Upper lobe of right lung (tissue), 1 donor: ENCODE data around the gene TMPRSS7. TPM values are rescaled to one million over a fixed set of nuclear protein-coding genes. Genes with fewer than 3 reads are reported as not detected.

Experiments used
- ATAC-seq: fragments of 200-7000 bp; cut with Tn5 transposase; one replicate; pipeline ENCODE4 v1.9.1; 2020; ENCODE audit warnings: mild to moderate bottlenecking, moderate library complexity
- DNase-seq: peaks from one replicate; pipeline ENCODE4 v3.0.0-alpha.2; 2020
- H3K27ac ChIP-seq: fragments of 200-600 bp; one replicate; pipeline ENCODE4 v1.8.0; 2022
- H3K27me3 ChIP-seq: fragments of 200-600 bp; one replicate; pipeline ENCODE4 v1.8.0; 2022; ENCODE audit warnings: mild to moderate bottlenecking
- H3K36me3 ChIP-seq: fragments of 200-600 bp; one replicate; pipeline ENCODE4 v1.8.0; 2022
- H3K4me1 ChIP-seq: fragments of 200-600 bp; one replicate; pipeline ENCODE4 v1.8.0; 2022
- H3K4me3 ChIP-seq: fragments of 200-600 bp; one replicate; pipeline ENCODE4 v1.8.0; 2022; ENCODE audit warnings: mild to moderate bottlenecking
- H3K9me3 ChIP-seq: fragments of 200-600 bp; one replicate; pipeline ENCODE4 v1.8.0; 2022
- intact Hi-C: fragments of 100-400 bp; cut with DNase I; formaldehyde crosslinking; loops from one replicate; pipeline ENCODE4 v1.11.0; 2022
- total RNA-seq: library from RNA; stranded (reverse); fragmentation: NEBNext Ultra II Directional; extraction: Animal tissue kit (Norgen Biotek cat#: 25700); gene quantifications from one replicate; pipeline ENCODE4 v1.2.1, GENCODE V29; 2021
- TF ChIP-seq, protein P1 (sequence below): fragments of 200-600 bp; IDR thresholded peaks from one replicate; pipeline ENCODE4 v1.8.0; 2022; ENCODE audit warnings: antibody characterized with exemption
- donor health status: DM: no; HTN: yes; CAD: no; lungs with severe emphysema.

The TMPRSS7 gene
- total RNA-seq, 1 donor from 2014 or later: 0.20 TPM

DNA sequence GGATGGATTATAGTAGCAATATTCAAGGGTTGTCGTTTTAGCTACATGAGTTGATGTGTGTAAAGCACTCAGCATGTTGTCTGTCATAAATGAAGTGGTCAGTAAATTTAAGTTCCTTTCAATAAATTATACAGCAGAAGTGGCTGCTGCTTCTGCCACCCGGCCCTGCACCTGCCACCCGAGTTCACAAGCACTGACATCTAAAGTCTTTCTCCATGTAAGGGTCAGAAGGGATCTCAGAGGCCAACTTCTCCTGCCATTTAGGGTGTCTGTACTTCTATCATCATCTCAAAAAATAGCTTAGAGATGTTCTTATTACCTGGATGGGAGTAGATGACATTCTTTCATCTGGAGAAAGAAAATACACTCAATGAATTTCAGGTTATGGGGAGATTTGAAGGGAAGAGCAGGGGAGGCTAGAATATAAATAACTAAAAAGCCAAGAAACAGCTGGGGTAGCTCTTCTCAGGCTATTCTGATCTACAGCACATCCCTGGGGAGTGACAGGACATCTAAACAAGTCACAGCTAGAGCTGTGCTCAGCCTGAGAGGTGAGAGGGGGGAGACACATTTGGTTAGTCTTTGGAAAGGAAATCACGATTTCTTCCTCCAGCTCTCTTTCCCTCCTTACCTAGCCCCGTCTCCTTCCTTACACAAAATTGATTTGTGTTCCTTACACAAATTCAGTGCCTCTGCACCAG lies 90.5 kb downstream of the TMPRSS7 start:
- Histone ChIP-seq H3K36me3 (no peaks in the 10 kb centered on the region), H3K27ac (no peak overlapping the region), H3K4me1 (no peaks in the 10 kb centered on the region), H3K9me3 (no peaks in the 10 kb centered on the region), H3K4me3 (no peak overlapping the region), H3K27me3 (no peaks in the 10 kb centered on the region)
- ATAC-seq (no peak), DNase-seq (no peak)
- intact Hi-C loops: no loop called here
- TF ChIP-seq, protein P1, sequence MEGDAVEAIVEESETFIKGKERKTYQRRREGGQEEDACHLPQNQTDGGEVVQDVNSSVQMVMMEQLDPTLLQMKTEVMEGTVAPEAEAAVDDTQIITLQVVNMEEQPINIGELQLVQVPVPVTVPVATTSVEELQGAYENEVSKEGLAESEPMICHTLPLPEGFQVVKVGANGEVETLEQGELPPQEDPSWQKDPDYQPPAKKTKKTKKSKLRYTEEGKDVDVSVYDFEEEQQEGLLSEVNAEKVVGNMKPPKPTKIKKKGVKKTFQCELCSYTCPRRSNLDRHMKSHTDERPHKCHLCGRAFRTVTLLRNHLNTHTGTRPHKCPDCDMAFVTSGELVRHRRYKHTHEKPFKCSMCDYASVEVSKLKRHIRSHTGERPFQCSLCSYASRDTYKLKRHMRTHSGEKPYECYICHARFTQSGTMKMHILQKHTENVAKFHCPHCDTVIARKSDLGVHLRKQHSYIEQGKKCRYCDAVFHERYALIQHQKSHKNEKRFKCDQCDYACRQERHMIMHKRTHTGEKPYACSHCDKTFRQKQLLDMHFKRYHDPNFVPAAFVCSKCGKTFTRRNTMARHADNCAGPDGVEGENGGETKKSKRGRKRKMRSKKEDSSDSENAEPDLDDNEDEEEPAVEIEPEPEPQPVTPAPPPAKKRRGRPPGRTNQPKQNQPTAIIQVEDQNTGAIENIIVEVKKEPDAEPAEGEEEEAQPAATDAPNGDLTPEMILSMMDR: no peak

DNA sequence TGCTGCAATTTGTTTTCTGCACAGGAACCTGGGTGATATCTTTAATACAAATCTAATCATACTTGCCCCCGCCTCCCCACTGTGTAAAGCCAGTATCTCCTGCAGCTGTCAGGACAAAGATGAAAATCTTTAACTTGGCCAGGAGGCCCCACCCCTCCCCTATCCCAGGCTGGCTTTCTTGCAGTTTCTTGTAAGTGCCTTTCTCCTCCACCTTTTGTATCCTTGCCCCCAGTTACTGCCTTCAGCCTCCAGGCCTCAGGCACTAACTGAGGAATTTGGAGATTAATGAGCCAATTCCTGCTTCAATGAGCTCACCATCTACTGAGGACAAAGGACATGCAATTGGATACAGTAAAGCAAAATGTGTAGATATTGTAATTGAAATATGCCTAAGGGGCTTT lies 92.0 kb downstream of the TMPRSS7 start:
- H3K4me3 ChIP-seq: no peak overlapping the region
- intact Hi-C loops: no loop called here
- TF ChIP-seq, protein P1: no peak
- no peak overlapping the region for H3K27ac ChIP-seq
- DNase-seq: no peak
- no peaks in the 10 kb centered on the region for H3K9me3 ChIP-seq
- H3K36me3 ChIP-seq: no peaks in the 10 kb centered on the region
- H3K4me1 ChIP-seq: no peaks in the 10 kb centered on the region
- H3K27me3 ChIP-seq: no peaks in the 10 kb centered on the region
- ATAC-seq: no peak

DNA sequence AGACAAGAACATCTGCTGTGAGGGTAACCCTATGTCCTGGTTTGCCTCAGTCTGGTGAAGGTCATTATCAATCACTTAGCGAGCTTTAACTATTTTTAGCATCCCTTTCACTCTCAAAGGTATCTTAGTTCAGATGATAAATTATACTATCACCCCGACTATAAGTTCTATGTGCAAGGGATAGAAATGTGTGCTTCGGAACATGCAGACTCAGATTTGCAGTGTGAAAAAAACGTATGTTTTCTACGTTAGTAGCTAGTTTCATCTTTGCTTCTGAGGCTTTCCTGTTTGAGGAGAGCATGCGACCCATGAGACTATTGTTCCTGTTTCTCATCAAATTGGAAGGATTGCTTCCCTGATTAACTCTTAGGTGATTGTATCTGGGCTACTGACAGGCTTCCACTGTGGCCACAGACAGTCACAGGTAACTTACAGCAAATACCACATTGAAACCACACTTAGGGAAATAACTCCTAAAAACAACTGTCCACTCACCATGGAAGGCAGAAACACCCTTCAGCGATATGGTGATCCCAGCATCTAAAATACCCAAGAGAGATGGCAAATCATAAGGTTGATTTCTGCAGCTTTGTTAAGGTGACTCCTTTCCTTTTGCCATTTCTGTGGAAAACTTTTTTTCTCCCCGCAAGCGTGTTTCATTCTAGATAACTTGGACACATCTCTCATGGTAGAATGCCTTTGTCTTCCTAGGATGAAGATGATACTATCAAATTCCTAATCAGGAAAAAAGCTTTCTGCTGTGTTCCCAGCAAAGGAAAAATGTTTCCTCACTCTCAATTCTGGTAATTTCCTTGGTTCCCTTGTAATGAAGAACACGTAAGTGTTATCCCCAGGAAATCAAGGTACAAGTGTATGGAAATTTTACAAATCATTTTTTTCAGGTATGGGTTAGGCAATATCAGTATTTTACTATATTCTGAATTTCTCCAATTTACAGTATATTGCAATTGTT lies 93.3 kb downstream of the TMPRSS7 start:
- H3K4me1 ChIP-seq: no peaks in the 10 kb centered on the region
- DNase-seq: no peak
- H3K27ac ChIP-seq: no peak overlapping the region
- H3K9me3 ChIP-seq: no peaks in the 10 kb centered on the region
- TF ChIP-seq, protein P1: no peak
- H3K36me3 ChIP-seq: no peaks in the 10 kb centered on the region
- intact Hi-C loops: no loop called here
- ATAC-seq: no peak
- no peaks in the 10 kb centered on the region for H3K27me3 ChIP-seq
- no peak overlapping the region for H3K4me3 ChIP-seq

DNA sequence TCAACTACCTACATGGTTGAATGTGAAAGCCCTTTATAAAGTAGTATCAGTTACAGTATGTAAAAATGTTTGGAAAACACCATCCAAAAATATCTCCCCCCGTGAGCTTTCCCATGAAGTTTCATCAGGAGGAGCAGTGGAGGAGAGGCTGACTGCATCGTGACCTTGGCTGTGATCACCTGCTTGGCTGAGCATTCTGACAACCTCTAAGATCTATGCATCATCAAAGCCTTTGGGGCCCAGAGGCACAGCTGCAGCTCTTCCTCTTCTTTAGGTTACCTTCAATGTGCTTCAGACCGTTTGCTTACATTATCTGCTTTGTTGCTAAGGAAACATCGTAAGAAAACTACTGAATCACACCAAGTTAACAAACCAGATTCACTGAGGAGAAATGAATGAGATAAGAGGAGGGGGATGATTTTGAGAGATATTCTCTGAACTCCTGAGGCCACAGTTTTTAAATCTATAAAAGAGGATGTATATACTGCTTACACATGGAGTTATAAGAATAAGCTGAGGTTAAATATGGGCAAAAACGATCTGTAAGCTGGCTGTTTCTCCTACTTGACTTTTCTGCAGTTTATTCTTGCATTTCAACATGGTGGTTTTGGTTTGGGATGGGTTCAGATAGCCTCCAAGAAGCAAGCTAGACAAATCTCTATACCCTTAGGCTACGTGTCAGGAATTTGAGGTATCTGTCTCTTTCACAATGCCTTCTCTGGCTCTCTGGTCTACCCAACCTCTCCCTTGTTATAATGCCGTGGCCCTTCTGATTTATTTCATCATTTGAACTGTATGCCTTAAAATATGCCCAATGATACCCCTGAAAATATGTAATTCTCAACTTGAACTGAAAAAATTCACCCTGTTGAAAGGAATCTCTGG lies 94.5 kb downstream of the TMPRSS7 start:
- no peak for ATAC-seq
- TF ChIP-seq, protein P1: no peak

DNA sequence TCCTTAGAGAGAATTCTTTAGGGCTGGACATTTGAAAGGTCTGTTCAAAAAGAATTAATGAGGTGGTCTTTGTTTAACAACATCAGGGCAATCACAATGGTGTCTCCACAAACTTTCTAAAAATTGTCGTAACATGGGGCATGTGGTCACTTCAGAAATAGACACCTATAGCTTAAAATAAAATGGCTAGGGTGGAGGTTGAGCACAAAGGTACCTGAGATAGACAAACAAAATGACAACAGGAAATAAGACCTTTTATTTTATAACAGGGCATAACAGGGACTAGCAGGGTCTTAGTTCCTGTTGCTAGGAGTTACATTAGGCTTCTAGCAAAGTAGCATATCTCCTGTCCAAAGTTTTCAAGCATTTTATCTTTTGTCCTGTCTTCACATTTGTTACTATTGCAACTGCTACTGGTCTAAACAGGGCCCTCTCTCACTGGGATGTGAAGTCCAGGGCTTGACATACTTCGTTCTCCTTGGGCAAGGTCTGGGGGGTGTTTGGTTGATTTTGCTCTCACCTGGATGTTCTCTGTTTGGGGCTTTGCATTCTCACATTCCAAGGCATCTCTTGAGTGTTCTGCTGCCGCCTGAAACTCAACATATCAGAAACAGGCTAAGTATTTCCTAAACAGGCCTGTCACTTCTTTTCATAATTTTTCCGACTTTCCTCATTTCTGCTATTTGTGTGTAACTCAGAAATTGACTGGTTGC lies 95.5 kb downstream of the TMPRSS7 start:
- Histone ChIP-seq H3K27ac (no peak overlapping the region), H3K9me3 (no peaks in the 10 kb centered on the region), H3K4me1 (no peaks in the 10 kb centered on the region), H3K36me3 (no peaks in the 10 kb centered on the region), H3K4me3 (no peak overlapping the region), H3K27me3 (no peaks in the 10 kb centered on the region)
- ATAC-seq (no peak), DNase-seq (no peak)
- intact Hi-C loops: no loop called here
- TF ChIP-seq, protein P1: no peak

More for the DNA sequence above, 94.5 kb downstream of the TMPRSS7 start:
- H3K4me1 ChIP-seq: no peaks in the 10 kb centered on the region
- no peaks in the 10 kb centered on the region for H3K27me3 ChIP-seq
- H3K36me3 ChIP-seq: no peaks in the 10 kb centered on the region
- no peak for DNase-seq
- H3K4me3 ChIP-seq: no peak overlapping the region
- intact Hi-C loops: no loop called here
- H3K27ac ChIP-seq: no peak overlapping the region
- no peaks in the 10 kb centered on the region for H3K9me3 ChIP-seq
